ENCODE results near the gene KLRG1.

The KLRG1 gene

GRCh38 chr12:8985213-8985754 lies 4.1 kb upstream of the KLRG1 start:
- no peak overlapping the region for H4K12ac ChIP-seq (ENCODE audit: low read depth, low read length)
- H4K91ac ChIP-seq (ENCODE audit: low read depth, low read length), result no peak overlapping the region
- H4K8ac ChIP-seq (ENCODE audit: low read depth, low read length), result no peak overlapping the region
- H2AFZ ChIP-seq (ENCODE audit: insufficient read depth, low read length, poor library complexity), result no peak overlapping the region
- H3K4ac ChIP-seq (ENCODE audit: low read depth, low read length), result no peak overlapping the region
- H3K27ac ChIP-seq (ENCODE audit: low read depth, low read length), result no peak overlapping the region
- H3K9ac ChIP-seq (ENCODE audit: low read length), result no peak overlapping the region
- no peak overlapping the region for H2BK12ac ChIP-seq (ENCODE audit: low read length)
- H3K14ac ChIP-seq (ENCODE audit: low read length), result no peak overlapping the region
- no peak overlapping the region for H2AK5ac ChIP-seq (ENCODE audit: low read length)
- no peak for DNase-seq
- no peaks in the 10 kb centered on the region for H3K27me3 ChIP-seq (ENCODE audit: insufficient read depth, low read length)
- H3K23ac ChIP-seq (ENCODE audit: low read length), result no peak overlapping the region
- no peaks in the 10 kb centered on the region for H3K36me3 ChIP-seq (ENCODE audit: control insufficient read depth in 1 of 2, insufficient read depth in 2 of 2, low read length in 2 of 2)
- no peak overlapping the region for H3K4me2 ChIP-seq (ENCODE audit: low read length)
- no peaks in the 10 kb centered on the region for H3K79me2 ChIP-seq (ENCODE audit: control insufficient read depth, insufficient read depth, low read length, poor library complexity)
- WGBS (ENCODE audit: extremely low coverage, insufficient coverage, insufficient read length), result no CpG with 5 or more reads among the region's 1 CpG
- H2BK120ac ChIP-seq (ENCODE audit: insufficient read depth, low read length, poor library complexity), result no peak overlapping the region
- no peaks in the 10 kb centered on the region for H3K79me1 ChIP-seq (ENCODE audit: low read length)
- no peaks in the 10 kb centered on the region for H3K4me1 ChIP-seq (ENCODE audit: control insufficient read depth in 1 of 2, insufficient read depth in 2 of 2, low read length in 2 of 2)
- H3K18ac ChIP-seq (ENCODE audit: low read length), result no peak overlapping the region
- peaks cover 2% of the 10 kb centered on the region for H3K9me3 ChIP-seq (ENCODE audit: insufficient read depth, low read depth, low read length)
- H3K4me3 ChIP-seq (ENCODE audit: low read depth, low read length), result no peak overlapping the region
- no peak overlapping the region for H2BK5ac ChIP-seq (ENCODE audit: low read depth, low read length, poor library complexity)

- Histone ChIP-seq H3K27ac (ENCODE audit: low read depth, low read length) (no peak overlapping the region), H2AK5ac (ENCODE audit: low read length) (no peak overlapping the region), H3K36me3 (ENCODE audit: control insufficient read depth in 1 of 2, insufficient read depth in 2 of 2, low read length in 2 of 2) (no peaks in the 10 kb centered on the region), H3K79me1 (ENCODE audit: low read length) (no peaks in the 10 kb centered on the region), H3K4me1 (ENCODE audit: control insufficient read depth in 1 of 2, insufficient read depth in 2 of 2, low read length in 2 of 2) (no peaks in the 10 kb centered on the region), H3K9ac (ENCODE audit: low read length) (no peak overlapping the region), H2BK12ac (ENCODE audit: low read length) (no peak overlapping the region), H2AFZ (ENCODE audit: insufficient read depth, low read length, poor library complexity) (no peak overlapping the region), H3K4me3 (ENCODE audit: low read depth, low read length) (no peak overlapping the region), H3K4ac (ENCODE audit: low read depth, low read length) (no peak overlapping the region), H3K27me3 (ENCODE audit: insufficient read depth, low read length) (no peaks in the 10 kb centered on the region), H3K23ac (ENCODE audit: low read length) (no peak overlapping the region), H4K8ac (ENCODE audit: low read depth, low read length) (no peak overlapping the region), H2BK5ac (ENCODE audit: low read depth, low read length, poor library complexity) (no peak overlapping the region), H3K9me3 (ENCODE audit: insufficient read depth, low read depth, low read length) (no peaks in the 10 kb centered on the region), H3K79me2 (ENCODE audit: control insufficient read depth, insufficient read depth, low read length, poor library complexity) (no peaks in the 10 kb centered on the region), H2BK120ac (ENCODE audit: insufficient read depth, low read length, poor library complexity) (no peak overlapping the region), H4K12ac (ENCODE audit: low read depth, low read length) (no peak overlapping the region), H3K18ac (ENCODE audit: low read length) (no peak overlapping the region), H3K4me2 (ENCODE audit: low read length) (no peak overlapping the region), H3K14ac (ENCODE audit: low read length) (no peak overlapping the region), H4K91ac (ENCODE audit: low read depth, low read length) (no peak overlapping the region)
- DNase-seq, result no peak
Measured at GRCh38 chr12:8987163-8987562, 2.2 kb upstream of the KLRG1 start.

GRCh38 chr12:8987685-8988084 lies 1.7 kb upstream of the KLRG1 start:
- Histone ChIP-seq H2BK12ac (ENCODE audit: low read length) (no peak overlapping the region), H3K4ac (ENCODE audit: low read depth, low read length) (no peak overlapping the region), H4K12ac (ENCODE audit: low read depth, low read length) (no peak overlapping the region), H3K4me1 (ENCODE audit: control insufficient read depth in 1 of 2, insufficient read depth in 2 of 2, low read length in 2 of 2) (no peaks in the 10 kb centered on the region), H3K36me3 (ENCODE audit: control insufficient read depth in 1 of 2, insufficient read depth in 2 of 2, low read length in 2 of 2) (no peaks in the 10 kb centered on the region), H3K79me2 (ENCODE audit: control insufficient read depth, insufficient read depth, low read length, poor library complexity) (no peaks in the 10 kb centered on the region), H3K23ac (ENCODE audit: low read length) (no peak overlapping the region), H4K8ac (ENCODE audit: low read depth, low read length) (no peak overlapping the region), H3K9ac (ENCODE audit: low read length) (no peak overlapping the region), H3K18ac (ENCODE audit: low read length) (no peak overlapping the region), H3K27ac (ENCODE audit: low read depth, low read length) (no peak overlapping the region), H4K91ac (ENCODE audit: low read depth, low read length) (no peak overlapping the region), H3K9me3 (ENCODE audit: insufficient read depth, low read depth, low read length) (no peaks in the 10 kb centered on the region), H3K4me3 (ENCODE audit: low read depth, low read length) (no peak overlapping the region), H3K27me3 (ENCODE audit: insufficient read depth, low read length) (no peaks in the 10 kb centered on the region), H3K4me2 (ENCODE audit: low read length) (no peak overlapping the region), H2AK5ac (ENCODE audit: low read length) (no peak overlapping the region), H2BK5ac (ENCODE audit: low read depth, low read length, poor library complexity) (no peak overlapping the region), H3K79me1 (ENCODE audit: low read length) (no peaks in the 10 kb centered on the region), H3K14ac (ENCODE audit: low read length) (no peak overlapping the region), H2BK120ac (ENCODE audit: insufficient read depth, low read length, poor library complexity) (no peak overlapping the region), H2AFZ (ENCODE audit: insufficient read depth, low read length, poor library complexity) (no peak overlapping the region)
- no peak for DNase-seq
- WGBS (ENCODE audit: extremely low coverage, insufficient coverage, insufficient read length), result no CpG with 5 or more reads among the region's 1 CpG

- Histone ChIP-seq H3K4me3 (ENCODE audit: low read depth, low read length) (no peak overlapping the region), H3K18ac (ENCODE audit: low read length) (no peak overlapping the region), H3K4me2 (ENCODE audit: low read length) (no peak overlapping the region), H3K27ac (ENCODE audit: low read depth, low read length) (no peak overlapping the region), H3K4ac (ENCODE audit: low read depth, low read length) (no peak overlapping the region), H3K27me3 (ENCODE audit: insufficient read depth, low read length) (no peaks in the 10 kb centered on the region), H3K9me3 (ENCODE audit: insufficient read depth, low read depth, low read length) (no peaks in the 10 kb centered on the region), H3K9ac (ENCODE audit: low read length) (no peak overlapping the region), H3K4me1 (ENCODE audit: control insufficient read depth in 1 of 2, insufficient read depth in 2 of 2, low read length in 2 of 2) (no peaks in the 10 kb centered on the region), H3K36me3 (ENCODE audit: control insufficient read depth in 1 of 2, insufficient read depth in 2 of 2, low read length in 2 of 2) (no peaks in the 10 kb centered on the region), H3K23ac (ENCODE audit: low read length) (no peak overlapping the region), H2BK120ac (ENCODE audit: insufficient read depth, low read length, poor library complexity) (no peak overlapping the region), H3K14ac (ENCODE audit: low read length) (no peak overlapping the region), H3K79me2 (ENCODE audit: control insufficient read depth, insufficient read depth, low read length, poor library complexity) (no peaks in the 10 kb centered on the region), H3K79me1 (ENCODE audit: low read length) (no peaks in the 10 kb centered on the region), H2BK12ac (ENCODE audit: low read length) (no peak overlapping the region), H2BK5ac (ENCODE audit: low read depth, low read length, poor library complexity) (no peak overlapping the region), H4K8ac (ENCODE audit: low read depth, low read length) (no peak overlapping the region), H4K12ac (ENCODE audit: low read depth, low read length) (no peak overlapping the region), H2AFZ (ENCODE audit: insufficient read depth, low read length, poor library complexity) (no peak overlapping the region), H4K91ac (ENCODE audit: low read depth, low read length) (no peak overlapping the region), H2AK5ac (ENCODE audit: low read length) (no peak overlapping the region)
- DNase-seq, result peak; percentile 51 to 90
- WGBS (ENCODE audit: extremely low coverage, insufficient coverage, insufficient read length), result no CpG with 5 or more reads among the region's 6 CpGs
Measured at GRCh38 chr12:8991371-8992345, 2.3 kb downstream of the KLRG1 start.

Data from trophoblast cell (in vitro differentiated cells and primary cell).